SH-SY5Y (cell line): ENCODE measurements around the gene ZMIZ1.

Experiments used
- GATA2 ChIP-seq: IDR thresholded peaks from 2 replicates; pipeline ENCODE4 v1.6.1; 2011; ENCODE audit warnings: mild to moderate bottlenecking, low read depth, low read length
- GATA3 ChIP-seq: IDR thresholded peaks from 2 replicates; pipeline ENCODE4 v1.6.1; 2011; ENCODE audit warnings: low read depth, mild to moderate bottlenecking, low read length, moderate library complexity

Gene ZMIZ1

DNA sequence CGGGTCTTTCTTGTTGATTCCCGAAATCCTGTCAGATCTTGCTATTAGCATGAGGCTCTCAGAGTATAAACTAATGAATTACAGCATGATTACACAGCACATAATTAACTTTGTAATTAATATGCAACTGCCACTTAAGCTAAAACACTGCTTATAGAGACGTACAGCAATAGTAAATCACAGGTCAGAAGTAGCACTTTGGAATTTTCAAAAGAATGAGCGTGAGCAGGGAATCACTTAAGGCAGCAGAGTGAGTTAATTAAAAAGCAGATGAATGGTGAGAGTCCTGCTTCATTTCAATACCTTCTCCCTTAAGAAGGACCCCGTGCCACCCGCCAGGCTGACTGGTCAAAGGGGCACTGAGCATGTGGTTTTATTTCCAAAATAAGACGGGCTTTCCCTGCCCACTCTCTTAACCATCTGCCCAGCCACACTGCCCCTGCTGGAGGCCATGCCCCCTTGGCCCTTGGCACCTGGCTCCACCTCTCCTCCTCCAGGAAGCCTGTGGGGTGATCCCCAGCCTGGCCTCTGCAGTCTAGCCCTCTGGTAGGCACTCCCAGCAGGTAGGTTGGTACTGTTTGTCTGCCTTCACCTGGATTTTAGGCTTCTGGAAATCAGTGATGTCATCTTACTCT is 117.8 kb downstream of the ZMIZ1 start:
- no peak for TF ChIP-seq GATA3
- no peak for TF ChIP-seq GATA2

- TF ChIP-seq GATA3: no peak
- no peak for TF ChIP-seq GATA2
These were observed 118.6 kb downstream of the ZMIZ1 start for GRCh38 chr10:79187121-79187940.

DNA sequence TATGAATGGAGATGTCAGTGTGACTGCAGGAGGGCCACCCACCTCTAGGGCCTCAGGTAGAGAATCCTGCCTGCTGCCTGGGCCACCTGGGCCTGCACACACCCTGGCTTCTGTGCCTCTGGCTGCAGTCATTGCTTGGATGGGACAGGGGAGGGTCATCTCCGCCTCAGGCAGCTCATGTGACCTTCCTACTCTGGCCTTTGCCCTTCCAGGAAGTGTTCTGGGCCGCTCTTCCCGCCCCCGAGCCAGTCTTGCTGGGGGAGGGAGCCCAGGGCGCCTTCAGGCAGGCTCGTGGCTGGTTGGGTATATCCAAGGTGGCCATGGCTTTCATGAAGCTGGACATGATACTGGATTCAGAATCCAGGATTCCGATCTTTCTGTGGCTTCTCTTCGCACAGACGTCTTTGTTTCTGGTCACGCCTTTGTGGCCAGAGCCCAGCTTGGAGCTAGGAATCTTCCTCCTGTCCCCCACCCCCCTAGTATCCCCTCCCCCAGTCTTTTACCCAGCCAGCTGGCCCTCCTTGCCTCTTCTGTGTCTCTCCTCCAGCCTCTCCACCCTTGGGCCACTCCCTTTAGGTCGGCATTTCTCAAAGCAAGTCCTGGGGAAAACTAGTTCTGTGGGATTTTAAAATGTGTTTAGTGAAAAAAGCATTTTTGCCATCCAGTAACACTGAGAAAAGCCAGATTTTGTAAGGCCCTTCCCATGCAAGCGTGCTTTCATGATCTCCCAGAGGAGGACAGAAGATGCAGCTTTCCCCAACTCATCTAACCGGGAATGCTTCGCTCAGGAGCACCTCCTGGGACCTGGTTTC is 119.6 kb downstream of the ZMIZ1 start:
- TF ChIP-seq GATA2 (no peak), GATA3 (no peak)

DNA sequence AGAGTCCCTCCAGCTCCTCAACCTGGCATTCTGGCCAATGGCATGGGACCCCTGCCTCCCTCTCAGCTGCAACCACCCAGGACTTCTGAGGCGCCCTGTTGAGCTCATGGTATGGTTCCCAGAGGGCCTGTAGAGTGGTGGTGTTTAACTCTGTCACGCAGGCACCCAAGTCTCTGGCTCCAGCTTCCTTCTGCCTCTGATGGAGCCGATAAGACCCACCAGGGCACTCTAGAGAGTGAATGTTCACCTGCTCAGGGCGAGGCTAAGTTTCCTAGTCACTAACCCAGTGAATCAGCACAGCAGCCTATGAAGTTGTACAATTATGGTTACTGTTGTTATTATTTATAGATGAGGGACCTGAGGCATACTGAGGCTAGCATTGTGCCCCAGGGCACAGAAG is 120.4 kb downstream of the ZMIZ1 start:
- TF ChIP-seq GATA3 (no peak), GATA2 (no peak)

- TF ChIP-seq GATA2 (no peak), GATA3 (no peak)
These were observed 121.2 kb downstream of the ZMIZ1 start for GRCh38 chr10:79189853-79190435.

DNA sequence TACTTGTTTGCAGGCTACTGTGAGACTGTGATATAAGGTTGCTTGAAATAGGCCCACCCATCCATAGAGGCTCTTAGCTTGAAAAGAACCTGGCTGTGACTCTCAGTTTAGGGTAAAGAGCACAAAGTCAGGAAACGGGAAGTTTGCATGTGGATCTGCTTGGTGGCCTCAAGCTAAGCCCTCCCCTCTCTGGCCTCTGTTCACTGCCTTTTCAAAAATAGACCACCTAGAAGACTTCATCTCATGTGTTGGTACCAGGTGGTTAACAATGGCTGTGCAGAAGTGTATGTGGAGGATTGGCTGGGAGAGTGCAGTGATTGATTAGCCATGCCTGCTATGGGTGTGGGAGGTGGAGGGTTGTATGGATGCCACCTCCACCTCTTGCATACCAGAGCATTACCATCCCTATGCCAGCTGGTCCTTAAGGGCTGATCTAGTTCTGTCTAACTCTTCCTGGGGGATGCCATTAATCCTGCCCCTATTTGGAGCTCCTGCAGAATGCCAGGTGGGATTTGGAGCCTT is 122.0 kb downstream of the ZMIZ1 start:
- no peak for TF ChIP-seq GATA2
- TF ChIP-seq GATA3: no peak

GRCh38 chr10:79191951-79192676 is 123.3 kb downstream of the ZMIZ1 start:
- TF ChIP-seq GATA2 (no peak), GATA3 (no peak)

GRCh38 chr10:79192677-79193003 is 123.9 kb downstream of the ZMIZ1 start:
- no peak for TF ChIP-seq GATA3
- TF ChIP-seq GATA2: no peak

DNA sequence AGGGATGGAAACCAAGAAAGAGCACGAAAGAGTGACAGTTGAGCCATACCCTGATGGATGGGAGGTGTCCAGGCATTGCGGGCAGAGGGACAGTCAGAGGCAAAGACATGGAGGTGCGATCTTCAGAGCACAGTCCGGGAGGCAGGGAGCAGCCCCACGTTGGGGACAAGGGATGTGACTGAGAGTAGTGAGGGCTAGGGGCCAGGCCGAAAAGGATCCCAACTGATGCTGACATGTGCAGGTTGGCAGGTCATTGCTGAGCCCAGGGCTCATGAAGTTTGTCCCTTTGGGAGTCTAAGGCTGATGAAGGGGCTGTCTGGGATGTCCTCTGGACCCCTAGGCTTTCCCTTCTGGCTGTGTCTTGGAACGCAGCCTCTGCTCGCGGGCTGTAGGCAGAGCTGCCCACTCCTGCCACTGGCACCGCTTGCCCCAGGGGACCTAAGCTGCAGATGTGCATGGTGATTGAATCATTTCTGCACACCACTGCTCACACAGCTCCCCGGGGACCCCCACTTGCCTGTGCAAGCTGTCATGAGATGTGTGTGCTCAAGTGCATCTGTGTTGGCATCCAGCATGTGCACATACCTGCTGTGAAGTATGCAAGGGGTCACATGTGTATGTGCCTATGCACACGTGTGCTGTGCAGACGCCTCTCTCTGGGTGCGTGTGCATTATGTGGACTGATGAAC is 125.1 kb downstream of the ZMIZ1 start:
- no peak for TF ChIP-seq GATA3
- no peak for TF ChIP-seq GATA2

- peak; percentile 96 for TF ChIP-seq GATA2
- TF ChIP-seq GATA3: no peak
These were observed 126.5 kb downstream of the ZMIZ1 start for GRCh38 chr10:79195091-79195923.

- TF ChIP-seq GATA3 (no peak), GATA2 (no peak)
These were observed 128.0 kb downstream of the ZMIZ1 start for GRCh38 chr10:79196470-79197461.

- no peak for TF ChIP-seq GATA2
- no peak for TF ChIP-seq GATA3
These were observed 128.8 kb downstream of the ZMIZ1 start for GRCh38 chr10:79197558-79197957.
